ENCODE data around the gene WDR91.
"Not testable (repeated sequence)": the region's sequence is repeated elsewhere in the genome, so short reads cannot be mapped to it uniquely, and the experiment has no call there.

Gene WDR91

DNA sequence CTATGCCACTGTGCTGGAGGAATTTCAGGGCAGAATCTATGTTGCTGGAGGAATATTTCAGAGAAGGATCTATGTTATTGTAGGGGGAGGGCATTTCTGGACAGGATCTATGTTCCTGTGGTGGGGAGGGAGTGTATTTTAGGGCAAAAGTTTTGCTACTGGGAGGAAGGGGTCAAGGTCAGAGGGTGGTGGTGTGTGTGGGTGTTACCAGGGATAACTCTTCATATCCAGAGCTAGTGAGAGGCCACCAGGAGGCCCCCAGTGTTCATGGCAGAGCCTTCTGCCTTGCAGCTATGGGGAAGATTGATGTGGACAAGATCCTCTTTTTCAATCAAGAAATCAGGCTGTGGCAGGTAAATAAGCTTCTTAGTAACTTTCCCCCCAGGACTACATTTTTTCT is 20.4 kb upstream of the WDR91 start:
- no peaks in the 10 kb centered on the region for H3K27me3 ChIP-seq (ENCODE audit: control insufficient read depth, insufficient read depth, low read length)
- H3K9ac ChIP-seq (ENCODE audit: low read length): no peak overlapping the region
- no peak overlapping the region for H3K4me3 ChIP-seq (ENCODE audit: low read length)
- no peak overlapping the region for H3K27ac ChIP-seq (ENCODE audit: low read depth, low read length)
- no peaks in the 10 kb centered on the region for H3K4me1 ChIP-seq (ENCODE audit: control insufficient read depth, insufficient read depth, low read length)
- H3K36me3 ChIP-seq (ENCODE audit: control insufficient read depth, insufficient read depth, low read length): no peaks in the 10 kb centered on the region

DNA sequence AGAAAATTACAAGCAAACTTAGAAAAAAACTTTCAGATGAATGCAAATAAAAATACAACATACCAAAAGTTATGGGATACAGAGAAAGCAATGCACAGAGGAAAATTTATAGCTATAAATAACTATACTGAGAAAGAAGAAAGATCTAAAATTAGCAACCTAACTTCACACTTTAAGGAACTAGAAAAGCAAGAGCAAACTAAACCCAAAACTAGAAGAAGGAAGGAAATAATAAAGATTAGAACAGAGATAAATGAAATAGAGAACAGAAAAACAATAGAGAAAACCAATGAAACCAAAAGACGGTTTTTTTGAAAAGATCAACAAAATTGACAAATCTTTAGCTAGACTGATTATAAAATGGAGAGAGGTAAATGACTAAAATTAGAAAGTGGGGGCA is 12.7 kb upstream of the WDR91 start:
- Histone ChIP-seq H3K4me3 (ENCODE audit: low read length) (no peak overlapping the region), H3K4me1 (ENCODE audit: control insufficient read depth, insufficient read depth, low read length) (no peaks in the 10 kb centered on the region), H3K27me3 (ENCODE audit: control insufficient read depth, insufficient read depth, low read length) (no peaks in the 10 kb centered on the region), H3K27ac (ENCODE audit: low read depth, low read length) (no peak overlapping the region), H3K9ac (ENCODE audit: low read length) (no peak overlapping the region), H3K36me3 (ENCODE audit: control insufficient read depth, insufficient read depth, low read length) (no peaks in the 10 kb centered on the region)

DNA sequence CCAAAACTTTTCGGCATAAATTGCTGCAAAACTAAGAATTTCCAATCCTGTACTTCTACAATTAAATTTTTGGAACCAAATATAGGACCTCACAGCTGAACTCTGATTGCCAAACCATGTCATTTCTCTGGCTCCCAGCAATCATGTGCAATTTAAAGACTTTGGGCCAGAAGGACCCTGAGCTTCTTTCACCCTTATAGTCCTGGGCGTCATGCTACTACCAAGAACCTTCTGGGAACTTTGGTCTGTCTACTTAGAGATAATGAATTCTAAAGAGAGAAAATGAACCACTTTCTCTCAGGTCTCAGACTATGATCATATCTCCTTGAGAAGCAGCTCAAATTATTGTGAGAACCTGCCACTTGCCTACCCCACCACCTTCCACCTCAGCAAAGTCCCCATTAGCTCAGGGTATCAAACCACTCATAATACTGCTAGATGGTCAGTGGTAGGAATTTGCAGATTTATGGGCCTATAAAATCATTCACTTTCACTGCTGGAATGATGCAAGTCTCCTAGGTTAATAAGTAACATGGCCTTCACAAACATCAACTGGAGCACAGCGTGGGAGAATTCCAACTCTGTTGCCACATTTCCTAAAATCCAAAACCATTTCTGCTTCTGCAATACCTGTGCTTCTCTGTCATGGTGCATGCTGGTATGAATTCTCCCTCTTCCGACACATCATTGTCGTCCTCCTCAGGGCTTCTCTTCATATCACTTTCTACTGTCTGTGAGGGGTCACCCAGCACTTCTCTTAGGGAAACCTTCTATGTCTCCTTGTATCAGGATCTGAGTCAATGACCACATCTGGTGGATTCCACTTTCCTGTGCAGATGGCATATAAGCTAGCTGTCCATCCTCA is 6.6 kb upstream of the WDR91 start:
- Histone ChIP-seq H3K27me3 (ENCODE audit: control insufficient read depth, insufficient read depth, low read length) (no peaks in the 10 kb centered on the region), H3K9ac (ENCODE audit: low read length) (no peak overlapping the region), H3K4me1 (ENCODE audit: control insufficient read depth, insufficient read depth, low read length) (no peaks in the 10 kb centered on the region), H3K4me3 (ENCODE audit: low read length) (no peak overlapping the region), H3K36me3 (ENCODE audit: control insufficient read depth, insufficient read depth, low read length) (no peaks in the 10 kb centered on the region), H3K27ac (ENCODE audit: low read depth, low read length) (no peak overlapping the region)

DNA sequence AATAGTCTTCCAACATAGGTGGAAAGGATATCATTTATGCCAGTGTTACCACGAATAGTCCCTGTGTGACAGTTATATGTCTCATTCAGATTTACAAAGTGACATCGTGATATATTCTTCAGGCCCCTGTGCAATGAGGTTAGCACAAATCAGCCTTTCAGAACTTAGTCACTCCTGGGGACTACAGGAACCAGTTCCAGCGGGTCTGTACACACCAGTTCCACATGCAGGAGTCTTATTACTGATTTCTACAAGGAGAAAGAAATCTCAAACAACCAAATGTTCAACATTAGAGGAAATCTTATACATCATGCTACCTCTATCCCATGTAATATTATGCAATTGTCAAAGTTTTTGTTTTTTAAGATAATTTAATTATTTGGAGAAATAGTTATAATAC is 4.4 kb upstream of the WDR91 start:
- Histone ChIP-seq H3K27ac (ENCODE audit: low read depth, low read length) (no peak overlapping the region), H3K9ac (ENCODE audit: low read length) (no peak overlapping the region), H3K27me3 (ENCODE audit: control insufficient read depth, insufficient read depth, low read length) (no peaks in the 10 kb centered on the region)

DNA sequence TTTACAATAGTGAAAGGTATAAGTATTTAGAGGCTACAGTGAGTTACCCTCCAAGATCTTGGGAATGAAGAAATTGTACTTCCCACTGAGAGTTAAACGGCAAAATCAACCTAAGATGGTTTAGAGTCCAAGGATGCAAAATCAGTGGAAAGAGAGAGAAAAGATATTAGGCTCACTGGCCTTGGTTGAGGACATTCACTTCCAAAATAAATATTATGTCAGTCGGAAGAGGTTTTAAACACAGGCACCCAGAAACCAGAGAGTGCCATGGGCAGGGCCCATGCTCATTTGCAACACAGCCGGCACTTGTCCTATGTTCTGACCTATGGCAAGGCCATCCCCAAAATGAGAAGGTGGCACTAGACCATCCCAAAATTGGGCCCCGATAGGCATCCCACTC is 3.9 kb upstream of the WDR91 start:
- Histone ChIP-seq H3K27ac (ENCODE audit: low read depth, low read length) (no peak overlapping the region), H3K36me3 (ENCODE audit: control insufficient read depth, insufficient read depth, low read length) (no peaks in the 10 kb centered on the region), H3K4me3 (ENCODE audit: low read length) (no peak overlapping the region), H3K27me3 (ENCODE audit: control insufficient read depth, insufficient read depth, low read length) (no peaks in the 10 kb centered on the region), H3K9ac (ENCODE audit: low read length) (no peak overlapping the region), H3K4me1 (ENCODE audit: control insufficient read depth, insufficient read depth, low read length) (peaks cover 3% of the 10 kb centered on the region)

More for the DNA sequence above, 4.4 kb upstream of the WDR91 start:
- H3K36me3 ChIP-seq (ENCODE audit: control insufficient read depth, insufficient read depth, low read length): no peaks in the 10 kb centered on the region
- no peaks in the 10 kb centered on the region for H3K4me1 ChIP-seq (ENCODE audit: control insufficient read depth, insufficient read depth, low read length)
- H3K4me3 ChIP-seq (ENCODE audit: low read length): no peak overlapping the region

DNA sequence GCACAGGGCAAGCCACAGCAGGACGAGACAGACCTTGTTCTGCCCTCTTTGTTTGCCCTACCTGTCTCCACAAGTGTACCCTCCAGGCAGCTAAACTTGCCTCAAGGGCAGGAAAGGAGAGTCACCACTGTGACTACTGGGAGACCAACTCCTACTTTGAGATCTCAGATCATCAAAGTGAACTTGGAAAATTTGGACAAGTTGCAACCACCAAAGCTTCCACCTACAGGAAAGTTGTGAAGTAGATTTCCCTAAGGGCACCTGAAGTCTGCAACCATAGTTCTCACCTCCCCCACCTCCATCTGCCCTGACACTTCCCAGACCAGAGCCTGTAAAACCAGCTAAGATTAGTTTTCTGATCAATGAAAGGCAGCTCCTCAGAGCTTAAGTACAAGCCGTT is 2.5 kb upstream of the WDR91 start:
- no peak overlapping the region for H3K4me3 ChIP-seq (ENCODE audit: low read length)
- H3K27me3 ChIP-seq (ENCODE audit: control insufficient read depth, insufficient read depth, low read length): no peaks in the 10 kb centered on the region
- H3K4me1 ChIP-seq (ENCODE audit: control insufficient read depth, insufficient read depth, low read length): peaks cover 3% of the 10 kb centered on the region
- H3K27ac ChIP-seq (ENCODE audit: low read depth, low read length): no peak overlapping the region
- H3K9ac ChIP-seq (ENCODE audit: low read length): no peak overlapping the region
- no peaks in the 10 kb centered on the region for H3K36me3 ChIP-seq (ENCODE audit: control insufficient read depth, insufficient read depth, low read length)

DNA sequence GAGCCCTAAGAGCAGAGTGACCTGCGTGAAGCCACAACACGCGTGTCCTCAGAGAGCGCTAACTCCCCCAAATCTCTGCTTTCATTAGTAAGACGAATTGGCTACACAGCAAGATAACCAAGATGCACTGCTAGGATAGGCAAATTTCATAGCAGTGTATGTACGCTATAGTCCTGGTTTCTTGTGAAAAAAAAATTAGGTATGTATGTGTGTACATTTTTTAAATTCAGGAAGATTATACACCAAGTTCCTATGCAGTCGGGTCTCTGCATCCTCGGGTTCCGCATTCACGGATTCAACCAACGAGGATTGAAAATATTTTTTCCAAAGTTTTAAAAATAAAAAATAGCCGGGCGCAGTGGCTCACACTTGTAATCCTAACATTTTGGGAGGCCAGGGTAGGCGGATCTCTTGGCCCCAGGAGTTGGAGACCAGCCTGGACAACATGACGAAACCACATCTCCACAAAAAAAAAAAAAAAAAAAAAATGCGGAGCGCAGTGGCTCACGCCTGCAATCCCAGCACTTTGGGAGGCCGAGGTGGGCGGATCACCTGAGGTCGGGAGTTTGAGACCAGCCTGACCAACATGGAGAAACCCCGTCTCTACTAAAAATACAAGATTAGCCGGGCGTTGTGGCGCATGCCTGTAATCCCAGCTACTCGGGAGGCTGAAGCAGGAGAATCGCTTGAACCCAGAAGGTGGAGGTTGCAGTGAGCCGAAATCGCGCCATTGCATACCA is 790 bp upstream of the WDR91 start:
- Histone ChIP-seq H3K4me3 (ENCODE audit: low read length) (peak overlapping the region; percentile 69), H3K9ac (ENCODE audit: low read length) (peak overlapping the region; percentile 13), H3K27ac (ENCODE audit: low read depth, low read length) (peak overlapping the region; percentile 80)
- not testable (repeated sequence) for H3K36me3 ChIP-seq (ENCODE audit: control insufficient read depth, insufficient read depth, low read length); H3K27me3 ChIP-seq (ENCODE audit: control insufficient read depth, insufficient read depth, low read length); H3K4me1 ChIP-seq (ENCODE audit: control insufficient read depth, insufficient read depth, low read length)

DNA sequence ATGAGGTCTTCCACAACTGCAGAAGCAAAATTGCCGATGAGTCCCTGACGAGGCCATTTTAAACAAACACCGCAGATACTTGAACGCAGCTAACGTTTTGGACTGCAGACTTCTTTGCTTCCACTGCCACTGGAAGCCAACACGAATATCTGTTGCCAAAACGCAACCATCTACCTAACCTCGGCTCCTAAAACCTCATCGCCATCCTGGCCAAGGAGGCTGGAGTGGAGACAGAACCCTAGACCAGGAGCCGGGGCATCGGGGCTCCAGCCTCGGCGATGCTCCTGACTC is 493 bp downstream of the WDR91 start:
- H3K27me3 ChIP-seq (ENCODE audit: control insufficient read depth, insufficient read depth, low read length): no peaks in the 10 kb centered on the region
- peaks cover 2% of the 10 kb centered on the region for H3K36me3 ChIP-seq (ENCODE audit: control insufficient read depth, insufficient read depth, low read length)
- H3K9ac ChIP-seq (ENCODE audit: low read length): peak overlapping the region; percentile 97
- peak overlapping the region; percentile 97 for H3K4me3 ChIP-seq (ENCODE audit: low read length)
- peak overlapping the region; percentile 95 for H3K27ac ChIP-seq (ENCODE audit: low read depth, low read length)
- peaks cover 3% of the 10 kb centered on the region for H3K4me1 ChIP-seq (ENCODE audit: control insufficient read depth, insufficient read depth, low read length)

DNA sequence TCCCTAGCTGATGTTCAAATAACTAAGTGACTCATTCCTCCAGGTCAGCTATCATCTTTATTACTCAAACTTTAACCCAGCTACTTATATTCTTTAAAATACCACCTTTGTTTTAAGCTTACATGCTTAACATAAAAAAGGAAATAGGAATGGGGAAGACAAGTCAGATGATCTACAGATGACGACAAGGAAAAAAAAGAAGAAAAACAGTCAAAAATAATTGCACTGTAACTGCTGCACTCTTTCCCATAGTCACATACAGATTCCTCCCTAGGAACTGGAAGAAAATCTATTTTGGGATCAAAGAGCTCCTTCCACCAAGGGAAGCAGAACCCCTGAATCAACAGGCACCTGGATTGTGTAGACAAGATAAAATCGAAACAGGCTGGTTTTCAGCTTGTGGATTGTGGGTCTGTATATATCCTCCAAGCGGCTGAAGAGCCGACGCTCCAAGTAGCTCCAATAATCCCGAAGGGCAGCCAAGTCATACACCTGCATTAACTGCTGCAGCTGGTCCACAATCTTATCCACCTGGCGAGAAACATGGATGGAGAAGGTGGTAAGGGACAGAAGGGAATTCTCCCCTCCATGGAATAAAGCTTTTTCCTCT is 2.0 kb downstream of the WDR91 start:
- Histone ChIP-seq H3K4me3 (ENCODE audit: low read length) (no peak overlapping the region), H3K4me1 (ENCODE audit: control insufficient read depth, insufficient read depth, low read length) (peaks cover 3% of the 10 kb centered on the region), H3K9ac (ENCODE audit: low read length) (no peak overlapping the region), H3K36me3 (ENCODE audit: control insufficient read depth, insufficient read depth, low read length) (peaks cover 4% of the 10 kb centered on the region), H3K27me3 (ENCODE audit: control insufficient read depth, insufficient read depth, low read length) (no peaks in the 10 kb centered on the region), H3K27ac (ENCODE audit: low read depth, low read length) (no peak overlapping the region)

DNA sequence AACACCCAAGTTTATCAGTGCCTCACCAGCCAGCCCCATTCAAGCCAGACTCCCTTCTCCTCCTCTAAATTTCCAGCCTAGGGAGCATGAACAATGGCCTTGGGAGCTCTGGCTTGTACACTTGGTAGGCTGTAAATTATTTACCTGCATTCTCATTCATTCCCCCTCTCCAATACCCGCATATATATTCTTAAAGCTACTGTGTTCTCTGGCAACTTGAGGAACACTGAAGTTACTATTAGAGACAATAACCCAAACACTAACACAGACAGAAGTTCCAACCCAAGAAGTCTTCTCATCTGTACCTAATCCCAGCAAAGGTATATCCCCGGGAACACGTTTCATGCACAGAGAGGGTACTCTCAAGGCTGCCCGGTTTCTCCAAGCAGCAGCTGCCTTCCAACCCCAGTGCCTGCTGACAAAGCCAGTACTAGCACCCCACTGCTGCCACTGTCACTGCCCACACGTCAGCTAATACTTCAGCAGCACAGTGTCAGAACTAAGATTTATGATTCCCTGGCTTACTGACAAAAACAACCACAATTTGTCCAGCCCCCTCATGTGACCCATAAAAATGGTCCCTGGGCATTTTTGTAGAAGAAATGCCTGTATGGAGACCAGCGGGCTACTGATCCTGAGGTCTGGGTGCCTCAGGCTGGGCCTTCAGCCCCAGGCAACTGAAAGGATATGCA is 3.1 kb downstream of the WDR91 start:
- Histone ChIP-seq H3K9ac (ENCODE audit: low read length) (no peak overlapping the region), H3K27me3 (ENCODE audit: control insufficient read depth, insufficient read depth, low read length) (no peaks in the 10 kb centered on the region), H3K27ac (ENCODE audit: low read depth, low read length) (no peak overlapping the region), H3K36me3 (ENCODE audit: control insufficient read depth, insufficient read depth, low read length) (peaks cover 10% of the 10 kb centered on the region), H3K4me1 (ENCODE audit: control insufficient read depth, insufficient read depth, low read length) (peaks cover 3% of the 10 kb centered on the region), H3K4me3 (ENCODE audit: low read length) (no peak overlapping the region)

DNA sequence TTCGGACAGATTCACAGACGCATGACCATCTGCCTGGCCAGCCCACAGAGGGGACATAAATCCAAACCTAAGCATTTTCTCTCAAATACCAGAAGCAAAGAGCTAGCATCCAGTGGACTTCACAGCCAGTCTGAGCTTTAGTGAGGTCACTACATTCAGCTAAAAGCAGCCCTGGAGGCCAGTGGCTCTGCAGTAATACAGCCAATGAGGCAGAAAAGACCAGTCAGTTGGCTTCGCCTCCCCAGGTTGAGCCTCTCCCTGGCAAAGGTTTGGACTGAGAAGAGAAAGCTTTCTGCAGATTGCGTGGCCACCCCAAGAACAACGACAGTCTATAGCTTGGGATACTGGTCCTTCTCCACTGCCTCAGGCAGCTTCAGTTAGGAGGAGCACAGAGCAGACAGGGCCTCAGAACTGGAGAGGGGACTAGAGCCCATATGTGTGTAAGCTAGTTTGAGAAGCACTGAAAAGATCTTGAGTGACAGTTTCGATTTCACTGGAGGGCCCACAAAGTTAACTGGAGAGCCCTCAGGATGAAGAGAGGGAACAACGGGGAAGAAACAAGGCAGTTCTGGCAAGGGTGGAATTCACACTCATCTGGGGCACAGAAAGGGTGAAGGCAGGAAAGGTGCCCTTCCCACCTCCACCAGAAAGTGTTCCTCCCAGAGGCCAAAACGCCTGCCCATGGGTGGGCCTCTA is 3.8 kb downstream of the WDR91 start:
- H3K36me3 ChIP-seq (ENCODE audit: control insufficient read depth, insufficient read depth, low read length): peaks cover 10% of the 10 kb centered on the region
- no peak overlapping the region for H3K4me3 ChIP-seq (ENCODE audit: low read length)
- H3K4me1 ChIP-seq (ENCODE audit: control insufficient read depth, insufficient read depth, low read length): peaks cover 3% of the 10 kb centered on the region
- H3K27ac ChIP-seq (ENCODE audit: low read depth, low read length): no peak overlapping the region
- no peak overlapping the region for H3K9ac ChIP-seq (ENCODE audit: low read length)
- H3K27me3 ChIP-seq (ENCODE audit: control insufficient read depth, insufficient read depth, low read length): no peaks in the 10 kb centered on the region

DNA sequence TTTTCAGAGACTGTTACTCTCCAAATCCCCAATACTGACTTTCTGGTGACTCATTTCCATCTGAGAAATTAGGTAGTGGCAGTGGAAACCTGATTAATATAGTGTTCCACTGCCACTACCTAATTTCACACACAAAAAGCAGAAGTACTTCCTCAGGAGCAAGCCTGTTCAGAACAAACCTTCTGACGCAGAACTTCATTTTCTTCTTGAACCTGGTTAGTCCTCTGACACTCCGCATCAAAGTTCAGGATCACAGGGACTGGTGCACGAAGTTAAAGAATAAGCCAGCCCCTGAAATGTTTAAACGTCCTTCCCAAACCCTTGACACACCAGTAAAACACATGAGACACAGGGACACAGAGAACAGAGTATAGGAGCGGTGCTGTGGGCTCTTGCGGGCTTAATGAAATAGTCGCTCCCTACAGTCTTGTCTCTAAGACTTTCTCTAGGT is 4.4 kb downstream of the WDR91 start:
- H3K27ac ChIP-seq (ENCODE audit: low read depth, low read length): no peak overlapping the region
- peaks cover 10% of the 10 kb centered on the region for H3K36me3 ChIP-seq (ENCODE audit: control insufficient read depth, insufficient read depth, low read length)
- H3K4me3 ChIP-seq (ENCODE audit: low read length): no peak overlapping the region
- peaks cover 3% of the 10 kb centered on the region for H3K4me1 ChIP-seq (ENCODE audit: control insufficient read depth, insufficient read depth, low read length)
- H3K9ac ChIP-seq (ENCODE audit: low read length): no peak overlapping the region
- no peaks in the 10 kb centered on the region for H3K27me3 ChIP-seq (ENCODE audit: control insufficient read depth, insufficient read depth, low read length)
